Activated CD4-positive, alpha-beta T cell treated with anti-CD3 and anti-CD28 coated beads, Interleukin-2, amount 50 U/mL, for 24 hours (primary cell): ENCODE measurements around the gene SLC22A13.
"Not testable (repeated sequence)": the region's sequence is repeated elsewhere in the genome, so short reads cannot be mapped to it uniquely, and the experiment has no call there.

ENCODE experiments used
- DNase-seq, 2 donors: peaks; one replicate each; pipeline ENCODE4 v3.0.0-alpha.2; 2020; ENCODE audit warnings: low read depth in 1 of 2, low spot score in 1 of 2

The SLC22A13 gene

GRCh38 chr3:38265604-38266307, at the start of gene SLC22A13:
Gene SLC22A13 (plus strand): TSS chr3:38265812. CDS start chr3:38265861, 49 bp downstream.
- no peak for DNase-seq

GRCh38 chr3:38219609-38220197, 45.9 kb upstream of the SLC22A13 start:
- DNase-seq = no peak

DNA sequence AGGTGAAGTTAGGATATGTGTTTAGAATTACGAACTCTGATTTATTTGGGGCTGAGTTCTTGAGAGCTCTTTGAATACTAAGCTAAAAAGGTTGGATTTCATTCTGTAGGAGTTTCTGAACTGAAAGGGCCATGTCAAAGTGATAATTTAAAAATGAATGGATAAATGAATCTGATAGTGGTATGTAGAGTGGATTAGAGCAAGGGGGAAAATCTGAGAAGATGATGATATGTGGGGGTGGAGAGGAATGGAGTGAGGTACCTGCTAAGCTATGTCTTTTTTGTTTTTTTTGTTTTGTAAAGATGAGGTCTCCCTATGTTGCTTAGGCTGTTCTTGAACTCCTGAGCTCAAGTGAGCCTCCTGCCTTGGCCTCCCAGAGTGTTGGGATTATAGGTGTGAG, 44.6 kb upstream of the SLC22A13 start:
- no peak for DNase-seq

DNA sequence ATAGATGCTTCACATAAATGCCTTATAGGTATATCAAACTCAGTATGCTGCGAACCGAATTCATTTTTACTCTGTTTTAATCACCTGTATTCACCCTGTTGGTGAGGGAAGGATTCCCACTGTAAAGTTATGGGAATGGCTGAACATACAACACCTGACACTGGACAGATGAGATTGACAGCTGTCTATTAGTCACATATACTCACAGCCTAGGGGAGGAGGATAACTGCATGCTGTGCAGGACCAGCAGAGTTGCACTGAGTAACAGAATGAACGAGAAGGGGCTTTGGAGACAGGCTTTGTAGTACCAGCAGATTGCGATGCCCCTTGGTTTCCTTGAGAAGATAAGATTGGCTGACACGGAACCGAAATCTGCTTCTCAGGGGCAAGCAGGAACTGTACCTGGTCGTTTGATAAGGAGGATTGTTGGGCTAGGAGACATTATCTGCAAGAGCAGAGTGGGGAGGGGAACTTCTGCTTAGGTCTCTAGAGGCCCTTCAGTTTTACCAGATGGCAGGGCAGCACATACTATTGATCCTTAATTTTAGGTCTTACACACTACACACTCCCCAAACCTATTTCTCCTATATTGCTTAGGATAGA, 43.5 kb upstream of the SLC22A13 start:
- no peak for DNase-seq

DNA sequence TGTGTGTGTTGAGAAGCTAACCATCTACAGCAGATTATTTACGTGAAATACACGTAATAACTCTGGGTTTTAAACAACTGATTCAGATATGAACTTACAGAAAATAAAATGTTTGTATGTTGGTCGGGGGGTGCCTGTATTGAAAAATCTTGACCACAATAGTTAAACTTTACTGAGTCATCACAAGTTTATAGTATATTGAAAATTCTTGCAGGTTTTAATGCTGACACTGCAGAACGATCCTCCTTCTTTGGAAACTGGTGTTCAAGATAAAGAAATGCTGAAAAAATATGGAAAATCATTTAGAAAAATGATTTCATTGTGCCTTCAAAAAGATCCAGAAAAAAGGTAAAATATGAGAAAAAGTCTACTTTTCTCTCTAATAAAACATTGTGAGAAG, 41.3 kb upstream of the SLC22A13 start:
- DNase-seq = no peak

GRCh38 chr3:38226273-38226672, 39.3 kb upstream of the SLC22A13 start:
- no peak for DNase-seq

- DNase-seq = no peak
These were observed 37.6 kb upstream of the SLC22A13 start for GRCh38 chr3:38227989-38228388.

GRCh38 chr3:38229036-38229435, 36.6 kb upstream of the SLC22A13 start:
- no peak for DNase-seq

DNA sequence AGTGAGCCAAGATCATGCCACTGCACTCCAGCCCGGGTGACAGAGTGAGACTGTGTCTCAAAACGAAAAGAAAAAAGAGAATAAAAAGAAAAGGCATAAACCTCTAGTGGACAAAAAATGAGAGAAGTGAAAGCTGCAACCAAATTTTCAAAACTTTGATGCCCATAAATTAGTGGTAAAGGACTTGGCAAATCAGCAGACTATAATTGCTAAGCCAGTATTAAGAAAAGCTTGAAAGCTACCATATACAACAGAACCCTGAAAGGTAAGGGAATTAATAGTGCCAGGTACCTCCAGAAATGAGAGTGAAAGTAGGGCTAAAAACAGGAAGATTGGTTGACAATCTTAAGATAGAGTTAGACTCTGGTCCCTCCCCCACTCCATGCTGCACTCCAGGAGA, 32.9 kb upstream of the SLC22A13 start:
- no peak for DNase-seq

DNA sequence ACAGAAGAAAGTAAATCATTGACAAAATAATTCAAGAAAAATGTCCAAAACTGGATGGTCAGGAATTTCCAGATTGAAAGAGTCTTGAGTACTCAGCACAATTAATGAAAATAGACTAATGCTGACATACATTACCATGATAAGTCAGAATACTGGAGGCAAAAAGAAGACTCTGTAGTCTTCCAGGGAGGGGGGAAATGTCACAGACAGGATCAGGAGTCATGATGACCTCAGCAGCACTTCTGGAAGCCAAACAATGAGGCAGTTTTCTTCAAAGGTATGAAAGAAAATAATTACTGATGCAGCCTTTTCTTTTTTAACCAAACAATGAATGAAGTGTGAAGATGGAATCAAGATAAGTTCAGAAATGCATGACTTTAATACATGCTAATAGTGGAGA, 30.1 kb upstream of the SLC22A13 start:
- no peak for DNase-seq

DNA sequence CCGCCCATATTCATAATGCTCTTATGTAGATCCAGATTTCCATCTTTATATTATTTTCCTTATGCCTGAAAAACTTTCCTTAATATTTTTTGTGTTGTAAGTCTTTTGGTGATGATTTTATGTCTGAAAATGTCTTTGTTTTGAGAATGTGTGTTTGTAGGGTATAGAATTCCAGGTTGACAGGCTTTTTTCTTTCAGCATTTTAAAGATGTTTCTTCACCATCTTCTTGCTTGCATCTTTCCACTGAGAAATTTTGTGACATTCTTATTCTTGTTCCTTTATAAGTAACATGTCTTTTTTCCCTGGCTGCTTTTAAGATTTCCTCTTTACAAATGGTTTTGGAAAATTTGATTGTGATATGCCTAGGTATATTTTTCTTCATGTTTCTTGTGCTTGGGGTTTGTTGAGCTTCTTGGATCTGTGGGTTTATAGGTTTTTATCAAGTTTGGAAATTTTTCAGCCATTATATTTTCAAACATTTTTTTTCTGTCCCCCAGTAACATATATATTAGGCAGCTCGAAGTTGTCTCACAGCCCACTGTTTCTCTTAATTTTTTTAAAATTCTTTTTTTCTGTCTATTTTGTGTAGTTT, 27.1 kb upstream of the SLC22A13 start:
- no peak for DNase-seq

GRCh38 chr3:38242812-38243211, 22.8 kb upstream of the SLC22A13 start:
- DNase-seq = not testable (repeated sequence)

- no peak for DNase-seq
These were observed 19.7 kb upstream of the SLC22A13 start for GRCh38 chr3:38245930-38246329.

DNA sequence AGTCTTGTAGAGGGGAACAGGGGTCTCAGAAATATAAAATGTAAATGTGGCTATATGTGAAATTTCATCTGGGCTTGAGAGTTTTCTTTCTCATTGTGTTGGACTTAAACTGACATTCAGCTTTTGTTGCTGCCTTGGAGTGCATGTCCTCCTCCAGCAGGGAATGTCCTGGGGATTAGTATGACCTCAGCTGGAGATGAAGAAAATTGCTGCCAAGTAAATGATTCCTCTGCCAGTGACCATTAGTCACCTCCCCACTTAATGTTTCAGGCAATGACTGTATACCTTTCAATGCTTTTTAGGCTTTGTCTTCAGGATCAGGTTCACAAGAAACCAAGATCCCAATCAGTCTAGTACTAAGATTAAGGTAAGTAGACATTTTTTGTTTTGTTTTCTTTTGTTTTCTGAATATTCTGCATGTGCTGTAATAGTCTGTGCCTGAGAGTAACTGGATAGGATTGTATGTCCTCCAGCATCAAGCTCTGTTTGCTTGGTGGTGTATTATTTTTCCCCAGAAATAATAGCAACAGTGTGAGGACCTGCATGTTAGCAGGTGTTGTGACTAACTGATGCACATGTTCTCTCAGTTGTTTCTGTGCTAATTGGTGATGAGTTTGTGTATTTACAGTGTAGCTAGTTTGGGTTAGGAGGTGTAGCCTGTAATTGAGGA, 18.1 kb upstream of the SLC22A13 start:
- no peak for DNase-seq

- DNase-seq = no peak
These were observed 15.4 kb upstream of the SLC22A13 start for GRCh38 chr3:38250198-38250597.

DNA sequence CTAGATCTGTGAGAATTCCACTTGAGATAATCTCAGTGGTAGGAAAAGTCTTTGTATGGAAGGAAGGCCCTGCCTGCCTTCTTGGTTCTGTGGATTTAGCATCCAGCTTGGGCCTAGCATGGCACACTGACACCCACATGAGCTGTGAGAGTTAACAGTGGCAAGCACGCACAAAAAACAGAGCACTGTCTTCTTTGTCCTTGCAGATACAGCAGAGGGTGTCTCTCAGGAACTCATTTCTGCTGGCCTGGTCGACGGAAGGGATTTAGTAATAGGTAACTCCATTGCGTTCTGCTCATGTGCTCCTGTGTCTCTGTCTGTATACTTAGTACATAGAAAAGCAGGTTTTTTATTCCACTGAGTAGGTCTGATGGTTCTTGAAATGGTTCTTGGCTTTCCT, 14.4 kb upstream of the SLC22A13 start:
- no peak for DNase-seq

GRCh38 chr3:38253704-38254103, 11.9 kb upstream of the SLC22A13 start:
- no peak for DNase-seq

GRCh38 chr3:38254872-38255271, 10.7 kb upstream of the SLC22A13 start:
- no peak for DNase-seq

GRCh38 chr3:38255627-38256026, 10.0 kb upstream of the SLC22A13 start:
- DNase-seq = no peak

- no peak for DNase-seq
These were observed 8.0 kb upstream of the SLC22A13 start for GRCh38 chr3:38257583-38257982.

DNA sequence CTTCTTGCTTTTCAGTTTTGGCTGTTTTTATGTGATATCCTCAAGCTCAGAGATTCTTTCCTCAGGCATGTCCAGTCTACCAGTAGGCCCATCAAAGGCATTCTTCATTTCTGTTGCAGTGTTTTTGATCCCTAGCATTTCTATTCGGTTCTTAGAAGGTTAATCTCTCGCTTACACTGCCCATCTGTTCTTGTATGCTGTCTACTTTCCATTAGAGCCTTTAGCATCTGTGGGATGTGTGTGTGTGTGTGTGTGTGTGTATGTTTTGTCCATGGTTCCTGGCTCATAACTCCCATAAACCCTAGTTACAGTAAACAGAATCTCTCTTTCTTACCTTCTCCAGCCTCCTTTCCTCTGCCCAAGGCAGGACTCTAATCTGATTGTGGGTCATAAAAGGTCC, 5.1 kb upstream of the SLC22A13 start:
- no peak for DNase-seq

- no peak for DNase-seq
These were observed 1.2 kb upstream of the SLC22A13 start for GRCh38 chr3:38264353-38264771.
